IMR-90 (cell line): Measurements from ENCODE around the gene MID1. TPM values are rescaled to one million over a fixed set of nuclear protein-coding genes. Genes with fewer than 3 reads are reported as not detected.

Experiments
- ATAC-seq: fragments of 200-7000 bp; cut with Tn5 transposase; 2 replicates; pipeline ENCODE4 v1.9.1; 2020; ENCODE audit warnings: low read depth, mild to moderate bottlenecking, moderate library complexity
- BruUV-seq: library from RNA; stranded (reverse); fragments of 400-500 nt; replicated peaks from 2 replicates; lab custom pipeline; 2021; lab: Mats Ljungman, UMichigan
- CTCF ChIA-PET: fragments of 300-600 bp; formaldehyde crosslinking; extraction: SDS; loops from one replicate; lab custom pipeline; 2021; ENCODE audit warnings: antibody characterized with exemption; lab: Yijun Ruan, JAX
- POLR2A ChIA-PET: fragments of 300-600 bp; sonication (Branson Sonifier 250); formaldehyde crosslinking; loops from one replicate; lab custom pipeline; 2022; ENCODE audit warnings: antibody characterized with exemption; ENCODE audit not compliant: unreplicated experiment; lab: Charles Lee
- DNase-seq: peaks from one replicate; pipeline ENCODE4 v3.0.0; 2013
- H2AFZ ChIP-seq: replicated peaks from 2 replicates; pipeline ENCODE3; 2013; ENCODE audit warnings: low read length, mild to moderate bottlenecking; ENCODE audit not compliant: poor library complexity
- H2AK5ac ChIP-seq: 2 replicates; pipeline ENCODE4 v1.6.1; 2013; ENCODE audit warnings: low read depth, low read length, inconsistent platforms
- H2AK9ac ChIP-seq: replicated peaks from 2 replicates; pipeline ENCODE3; 2013; ENCODE audit warnings: mild to moderate bottlenecking, low read depth, low read length, moderate library complexity; ENCODE audit not compliant: poor library complexity
- H2BK120ac ChIP-seq: 2 replicates; pipeline ENCODE4 v1.6.1; 2013; ENCODE audit warnings: low read depth, low read length, inconsistent platforms
- H2BK15ac ChIP-seq: 3 replicates; pipeline ENCODE4 v1.6.1; 2013; ENCODE audit warnings: low read depth, low read length, inconsistent platforms
- H2BK20ac ChIP-seq: 2 replicates; pipeline ENCODE4 v1.6.1; 2013; ENCODE audit warnings: low read depth, mild to moderate bottlenecking, inconsistent platforms, low read length, moderate library complexity
- H2BK5ac ChIP-seq: 2 replicates; pipeline ENCODE4 v1.6.1; 2013; ENCODE audit warnings: mild to moderate bottlenecking, low read depth, low read length, inconsistent platforms; ENCODE audit not compliant: poor library complexity, severe bottlenecking
- H3K14ac ChIP-seq: replicated peaks from 2 replicates; pipeline ENCODE4 v1.6.1; 2013; ENCODE audit warnings: low read depth, low read length, inconsistent platforms
- H3K18ac ChIP-seq: 2 replicates; pipeline ENCODE4 v1.6.1; 2013; ENCODE audit warnings: low read depth, low read length, control low read depth
- H3K23ac ChIP-seq: 2 replicates; pipeline ENCODE4 v1.6.1; 2013; ENCODE audit warnings: low read depth, low read length, inconsistent platforms
- H3K27ac ChIP-seq: 2 replicates; pipeline ENCODE4 v1.5.1; 2013; ENCODE audit warnings: mild to moderate bottlenecking, control low read depth, low read length; ENCODE audit not compliant: insufficient read depth
- H3K27me3 ChIP-seq: 2 replicates; pipeline ENCODE4 v1.6.1; 2013; ENCODE audit warnings: low read length; ENCODE audit not compliant: control insufficient read depth, insufficient read depth
- H3K36me3 ChIP-seq: 2 replicates; pipeline ENCODE4 v1.6.1; 2013; ENCODE audit warnings: low read length, mixed read lengths; ENCODE audit not compliant: control insufficient read depth, insufficient read depth
- H3K4ac ChIP-seq: 2 replicates; pipeline ENCODE4 v1.6.1; 2013; ENCODE audit warnings: low read depth, low read length, inconsistent platforms
- H3K4me1 ChIP-seq: 2 replicates; pipeline ENCODE4 v1.6.1; 2013; ENCODE audit warnings: low read length, mixed read lengths; ENCODE audit not compliant: control insufficient read depth, insufficient read depth
- H3K4me2 ChIP-seq: 2 replicates; pipeline ENCODE4 v1.6.1; 2013; ENCODE audit warnings: low read depth, mild to moderate bottlenecking, control low read depth, low read length, moderate library complexity
- H3K4me3 ChIP-seq: 2 replicates; pipeline ENCODE4 v1.5.1; 2013; ENCODE audit warnings: low read depth, mild to moderate bottlenecking, control low read depth, low read length, moderate library complexity; ENCODE audit not compliant: insufficient read depth
- H3K56ac ChIP-seq: 2 replicates; pipeline ENCODE4 v1.6.1; 2013; ENCODE audit warnings: low read length, inconsistent platforms; ENCODE audit not compliant: insufficient read depth; ENCODE audit errors: extremely low read depth
- H3K79me1 ChIP-seq, 2 experiments: 2 replicates each; pipeline ENCODE4 v1.6.1; 2013; ENCODE audit warnings: low read length in 2 of 2, inconsistent platforms in 1 of 2, low read depth in 1 of 2
- H3K9ac ChIP-seq: 2 replicates; pipeline ENCODE4 v1.6.1; 2013; ENCODE audit warnings: low read depth, low read length, control low read depth
- H3K9me1 ChIP-seq: 2 replicates; pipeline ENCODE4 v1.6.1; 2013; ENCODE audit warnings: low read length, inconsistent platforms; ENCODE audit not compliant: insufficient read depth
- H3K9me3 ChIP-seq: 2 replicates; pipeline ENCODE4 v1.6.1; 2013; ENCODE audit warnings: low read length; ENCODE audit not compliant: control insufficient read depth, insufficient read depth
- H4K20me1 ChIP-seq: 2 replicates; pipeline ENCODE4 v1.6.1; 2013; ENCODE audit warnings: low read length, inconsistent platforms; ENCODE audit not compliant: insufficient read depth
- H4K5ac ChIP-seq: 2 replicates; pipeline ENCODE4 v1.6.1; 2013; ENCODE audit warnings: mild to moderate bottlenecking, low read depth, low read length, control low read depth
- H4K8ac ChIP-seq, 2 experiments: 2 replicates each; pipeline ENCODE4 v1.6.1; 2013; ENCODE audit warnings: low read depth in 2 of 2, low read length in 2 of 2, control low read depth in 1 of 2, inconsistent platforms in 1 of 2
- H4K91ac ChIP-seq: 2 replicates; pipeline ENCODE4 v1.6.1; 2013; ENCODE audit warnings: low read depth, low read length, inconsistent platforms; ENCODE audit not compliant: insufficient read depth
- BHLHE40 ChIP-seq: fragments of 150-350 bp; IDR thresholded peaks from 2 replicates; pipeline ENCODE4 v1.6.1; 2016; ENCODE audit warnings: mild to moderate bottlenecking, low read depth, low read length
- CEBPB ChIP-seq: IDR thresholded peaks from 2 replicates; pipeline ENCODE4 v1.6.1; 2012; ENCODE audit warnings: low read depth, low read length, improper control_type of control experiment
- MAFK ChIP-seq: IDR thresholded peaks from 2 replicates; pipeline ENCODE4 v1.6.1; 2012; ENCODE audit warnings: low read depth, low read length, improper control_type of control experiment
- MAZ ChIP-seq: IDR thresholded peaks from 2 replicates; pipeline ENCODE4 v1.6.1; 2012; ENCODE audit warnings: low read depth, mild to moderate bottlenecking, low read length, improper control_type of control experiment, moderate library complexity, borderline replicate concordance
- MXI1 ChIP-seq: IDR thresholded peaks from 2 replicates; pipeline ENCODE4 v1.6.1; 2012; ENCODE audit warnings: low read depth, mild to moderate bottlenecking, low read length, moderate library complexity, borderline replicate concordance
- NFE2L2 ChIP-seq: fragments of 150-350 bp; IDR thresholded peaks from 2 replicates; pipeline ENCODE4 v1.6.1; 2016; ENCODE audit warnings: low read depth, mild to moderate bottlenecking, low read length
- POLR2A ChIP-seq: IDR thresholded peaks from 2 replicates; pipeline ENCODE4 v1.6.1; 2012; ENCODE audit warnings: mild to moderate bottlenecking, low read depth, low read length
- RAD21 ChIP-seq: IDR thresholded peaks from 2 replicates; pipeline ENCODE4 v1.6.1; 2012; ENCODE audit warnings: low read length, improper control_type of control experiment
- RCOR1 ChIP-seq: IDR thresholded peaks from 2 replicates; pipeline ENCODE4 v1.6.1; 2012; ENCODE audit warnings: mild to moderate bottlenecking, low read length, improper control_type of control experiment; ENCODE audit not compliant: insufficient replicate concordance
- RFX5 ChIP-seq: IDR thresholded peaks from 2 replicates; pipeline ENCODE4 v1.8.0; 2012; ENCODE audit warnings: low read depth, mild to moderate bottlenecking, low read length, moderate library complexity
- SMC3 ChIP-seq: fragments of 150-350 bp; IDR thresholded peaks from 2 replicates; pipeline ENCODE4 v1.6.1; 2016; ENCODE audit warnings: low read depth, mild to moderate bottlenecking, antibody characterized with exemption, low read length, moderate library complexity
- WGBS, 2 experiments: methylation state at CpG; one replicate each; pipeline versions ENCODE4 v1.1.5 to v1.1.7; 2013; ENCODE audit warnings: missing lambda C conversion rate in 2 of 2; ENCODE audit not compliant: insufficient read length in 1 of 2; ENCODE audit errors: extremely low coverage in 2 of 2; 5-methylcytosine and 5-hydroxymethylcytosine counted together
- dilution Hi-C: fragments of 300-500 bp; cut with HindIII; formaldehyde crosslinking; loops from one replicate; pipeline ENCODE4 v1.14.3; 2018; ENCODE audit warnings: low sequenced_read_pairs; ENCODE audit not compliant: unreplicated experiment
- in situ Hi-C: fragments of 300-500 bp; cut with MboI; formaldehyde crosslinking; loops from 3 replicates; pipeline ENCODE4 v1.14.3; 2019; ENCODE audit warnings: low sequenced_read_pairs, inconsistent platforms, mixed read lengths
- intact Hi-C: fragments of 100-400 bp; cut with micrococcal nuclease; formaldehyde crosslinking; loops from 2 replicates; pipeline ENCODE4 v1.10.0; 2022
- polyA plus RNA-seq, 3 experiments: library from polyadenylated mRNA; depleted of rRNA; stranded (reverse); fragments of >200 nt; gene quantifications; 2 replicates each; pipeline ENCODE4 v1.2.3, GENCODE V29; 2012; ENCODE audit warnings: low replicate concordance in 1 of 3
- total RNA-seq: library from RNA; depleted of rRNA; stranded (reverse); fragments of >200 nt; gene quantifications from 2 replicates; pipeline ENCODE4 v1.2.3, GENCODE V29; 2012
- TF ChIP-seq, protein P1 (sequence below): conservative IDR thresholded peaks from 2 replicates; pipeline ENCODE4 v1.5.1; 2012; ENCODE audit warnings: mild to moderate bottlenecking, low read depth, low read length, improper control_type of control experiment
- TF ChIP-seq, protein P2 (sequence below): fragments of 150-350 bp; IDR thresholded peaks from 2 replicates; pipeline ENCODE4 v1.6.1; 2017; ENCODE audit warnings: mild to moderate bottlenecking, antibody characterized with exemption, low read length, low read depth

MID1 gene
- total and polyA plus RNA-seq, 2 of the 4 experiments (the other 2 are of a cell fraction): 37.2 to 106 TPM

DNA sequence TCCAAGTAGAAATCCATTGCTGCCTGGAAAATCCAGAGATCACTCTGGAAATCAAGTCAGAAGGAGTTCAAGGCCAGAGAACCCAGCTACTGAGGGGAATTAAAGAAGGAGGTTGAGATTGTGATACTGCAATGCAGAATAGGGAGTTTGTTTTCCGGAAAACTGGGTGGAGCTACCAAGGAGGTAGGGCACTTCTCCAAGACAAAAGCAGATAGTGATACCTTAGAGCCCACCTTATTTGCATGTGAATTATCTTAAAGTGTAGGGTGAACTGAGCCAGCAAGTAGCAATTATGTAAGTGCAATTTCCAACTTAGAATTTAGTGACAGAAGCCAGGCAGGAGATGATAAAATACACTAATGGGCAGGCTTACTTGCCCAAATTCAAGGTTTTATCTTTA is 178.9 kb downstream of the MID1 start:
- ChIA-PET CTCF (interaction anchor here (0.6 kb wide), 1 partner anchor 1005 kb away, joined by 3 read pairs; no protein-coding TSS in a partner anchor), POLR2A (no interaction called here)
- H2AK9ac ChIP-seq: no peak overlapping the region
- no peak overlapping the region for H2AK5ac ChIP-seq
- no peak overlapping the region for H3K23ac ChIP-seq
- no peaks in the 10 kb centered on the region for H3K27me3 ChIP-seq
- no peak overlapping the region for H3K27ac ChIP-seq
- H2BK120ac ChIP-seq: no peak overlapping the region
- no peaks in the 10 kb centered on the region for H3K9me1 ChIP-seq
- H2BK5ac ChIP-seq: no peak overlapping the region
- H3K79me1 ChIP-seq: no peaks in the 10 kb centered on the region; a peak in 1 of 4 replicates
- no peak overlapping the region for H4K8ac ChIP-seq
- H3K36me3 ChIP-seq: no peaks in the 10 kb centered on the region
- H3K18ac ChIP-seq: no peak overlapping the region
- TF ChIP-seq SMC3 (no peak), NFE2L2 (no peak), RCOR1 (no peak), MAFK (no peak), CEBPB (no peak), POLR2A (no peak), MAZ (no peak), BHLHE40 (no peak), RFX5 (no peak), RAD21 (no peak), MXI1 (no peak)
- TF ChIP-seq, protein P1, sequence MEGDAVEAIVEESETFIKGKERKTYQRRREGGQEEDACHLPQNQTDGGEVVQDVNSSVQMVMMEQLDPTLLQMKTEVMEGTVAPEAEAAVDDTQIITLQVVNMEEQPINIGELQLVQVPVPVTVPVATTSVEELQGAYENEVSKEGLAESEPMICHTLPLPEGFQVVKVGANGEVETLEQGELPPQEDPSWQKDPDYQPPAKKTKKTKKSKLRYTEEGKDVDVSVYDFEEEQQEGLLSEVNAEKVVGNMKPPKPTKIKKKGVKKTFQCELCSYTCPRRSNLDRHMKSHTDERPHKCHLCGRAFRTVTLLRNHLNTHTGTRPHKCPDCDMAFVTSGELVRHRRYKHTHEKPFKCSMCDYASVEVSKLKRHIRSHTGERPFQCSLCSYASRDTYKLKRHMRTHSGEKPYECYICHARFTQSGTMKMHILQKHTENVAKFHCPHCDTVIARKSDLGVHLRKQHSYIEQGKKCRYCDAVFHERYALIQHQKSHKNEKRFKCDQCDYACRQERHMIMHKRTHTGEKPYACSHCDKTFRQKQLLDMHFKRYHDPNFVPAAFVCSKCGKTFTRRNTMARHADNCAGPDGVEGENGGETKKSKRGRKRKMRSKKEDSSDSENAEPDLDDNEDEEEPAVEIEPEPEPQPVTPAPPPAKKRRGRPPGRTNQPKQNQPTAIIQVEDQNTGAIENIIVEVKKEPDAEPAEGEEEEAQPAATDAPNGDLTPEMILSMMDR: no peak
- TF ChIP-seq, protein P2, sequence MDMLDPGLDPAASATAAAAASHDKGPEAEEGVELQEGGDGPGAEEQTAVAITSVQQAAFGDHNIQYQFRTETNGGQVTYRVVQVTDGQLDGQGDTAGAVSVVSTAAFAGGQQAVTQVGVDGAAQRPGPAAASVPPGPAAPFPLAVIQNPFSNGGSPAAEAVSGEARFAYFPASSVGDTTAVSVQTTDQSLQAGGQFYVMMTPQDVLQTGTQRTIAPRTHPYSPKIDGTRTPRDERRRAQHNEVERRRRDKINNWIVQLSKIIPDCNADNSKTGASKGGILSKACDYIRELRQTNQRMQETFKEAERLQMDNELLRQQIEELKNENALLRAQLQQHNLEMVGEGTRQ: no peak
- H3K4ac ChIP-seq: no peak overlapping the region
- no peak overlapping the region for H2BK15ac ChIP-seq
- no peak overlapping the region for H3K14ac ChIP-seq
- no peak overlapping the region for H4K91ac ChIP-seq
- intact Hi-C loops (loop anchor here (10.0 kb wide), 1 partner anchor 247 kb away; no protein-coding TSS in a partner anchor), dilution Hi-C loops (no loop called here), in situ Hi-C loops (no loop called here)
- H3K9ac ChIP-seq: no peak overlapping the region
- no peak overlapping the region for H2BK20ac ChIP-seq
- H2AFZ ChIP-seq: no peak overlapping the region
- DNase-seq: no peak
- H4K5ac ChIP-seq: no peak overlapping the region
- no peak overlapping the region for H3K4me2 ChIP-seq
- no peaks in the 10 kb centered on the region for H3K4me1 ChIP-seq
- no peak overlapping the region for H3K4me3 ChIP-seq
- no peaks in the 10 kb centered on the region for H4K20me1 ChIP-seq
- BruUV-seq: no TSS peak
- H3K9me3 ChIP-seq: no peaks in the 10 kb centered on the region; the same call in 1 of the 2 replicates
- H3K56ac ChIP-seq: no peak overlapping the region
- ATAC-seq: no peak
- WGBS, 2 experiments: no CpG with 5 or more reads among the region's 1 CpG
